Brain microvascular endothelial cell (primary cell): ENCODE results near the gene KLHDC10.

Experiments
- DNase-seq: peaks from one replicate; pipeline ENCODE4 v3.0.0-alpha.2; 2020
- H3K27ac ChIP-seq: fragments of 250-450 bp; sonication (Bioruptor Pico); 2 replicates; pipeline ENCODE4 v1.5.1; 2020; ENCODE audit warnings: mild to moderate bottlenecking, moderate library complexity
- H3K27me3 ChIP-seq: fragments of 250-450 bp; sonication (Bioruptor Pico); replicated peaks from 2 replicates; pipeline ENCODE4 v1.5.1; 2020; ENCODE audit warnings: mild to moderate bottlenecking
- H3K36me3 ChIP-seq: fragments of 250-450 bp; sonication (Bioruptor Pico); replicated peaks from 2 replicates; pipeline ENCODE4 v1.5.1; 2020; ENCODE audit warnings: mild to moderate bottlenecking
- H3K4me3 ChIP-seq: 2 replicates; pipeline ENCODE4 v1.5.1; 2011; ENCODE audit warnings: low read depth, mild to moderate bottlenecking, control low read depth, low read length, moderate library complexity
- in situ Hi-C: cut with HindIII; loops from 2 replicates; pipeline ENCODE4 v1.10.0; 2017; ENCODE audit warnings: low sequenced_read_pairs, low pct_ligation_motif_present
- TF ChIP-seq, protein P1 (sequence below): IDR thresholded peaks from 2 replicates; pipeline ENCODE4 v1.5.1; 2011; ENCODE audit warnings: low read depth, mild to moderate bottlenecking, moderate library complexity, low read length, control low read depth, inconsistent platforms; ENCODE audit errors: missing control alignments

Gene KLHDC10, protein sequence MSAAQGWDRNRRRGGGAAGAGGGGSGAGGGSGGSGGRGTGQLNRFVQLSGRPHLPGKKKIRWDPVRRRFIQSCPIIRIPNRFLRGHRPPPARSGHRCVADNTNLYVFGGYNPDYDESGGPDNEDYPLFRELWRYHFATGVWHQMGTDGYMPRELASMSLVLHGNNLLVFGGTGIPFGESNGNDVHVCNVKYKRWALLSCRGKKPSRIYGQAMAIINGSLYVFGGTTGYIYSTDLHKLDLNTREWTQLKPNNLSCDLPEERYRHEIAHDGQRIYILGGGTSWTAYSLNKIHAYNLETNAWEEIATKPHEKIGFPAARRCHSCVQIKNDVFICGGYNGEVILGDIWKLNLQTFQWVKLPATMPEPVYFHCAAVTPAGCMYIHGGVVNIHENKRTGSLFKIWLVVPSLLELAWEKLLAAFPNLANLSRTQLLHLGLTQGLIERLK

DNA sequence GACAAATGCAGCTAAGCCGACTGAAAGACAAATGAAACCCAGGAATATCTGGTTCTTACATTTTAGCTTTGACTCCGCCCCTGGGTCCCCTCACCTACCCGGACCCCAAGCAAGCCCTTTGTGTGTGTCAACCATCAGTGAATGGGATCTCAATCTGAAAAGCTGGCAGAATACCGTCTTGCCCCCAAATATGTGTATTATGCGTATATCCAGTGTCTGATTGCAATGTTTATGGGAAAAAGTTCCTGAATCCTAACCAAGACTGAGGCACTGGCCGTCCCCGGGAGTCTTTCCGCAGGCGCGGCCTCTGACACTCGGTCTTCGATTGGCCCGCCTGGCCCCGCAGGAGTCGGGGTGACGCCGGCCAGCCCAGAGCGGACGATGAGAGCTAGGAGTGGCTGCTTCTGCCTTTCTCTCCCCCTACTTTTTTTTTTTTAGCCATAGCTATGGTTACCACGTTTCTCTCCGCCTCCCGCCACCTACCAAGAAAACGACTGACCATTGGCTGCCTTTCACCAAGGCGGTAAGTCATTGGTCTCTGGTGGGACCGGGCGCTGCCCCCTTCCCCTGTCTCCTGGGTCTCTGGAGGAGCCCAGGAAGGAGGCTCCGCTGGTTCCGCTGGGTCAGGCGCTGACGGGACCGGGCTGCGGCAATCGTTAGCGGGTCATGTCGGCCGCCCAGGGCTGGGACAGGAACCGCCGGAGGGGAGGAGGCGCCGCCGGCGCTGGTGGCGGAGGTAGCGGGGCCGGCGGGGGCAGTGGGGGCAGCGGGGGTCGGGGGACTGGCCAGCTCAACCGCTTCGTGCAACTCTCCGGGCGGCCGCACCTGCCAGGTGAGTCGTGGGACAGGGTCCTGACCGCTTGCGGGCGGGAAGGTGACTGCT lies at the start of gene KLHDC10:
Gene KLHDC10 (plus strand): TSS at position 557 of the 883 bp plus-strand sequence. CDS start 110 bp downstream, at position 667.
- Histone ChIP-seq H3K27ac (peak within 1 kb of the TSS; percentile 23), H3K4me3 (peak within 1 kb of the TSS; percentile 89), H3K36me3 (no peaks in the 10 kb centered on the region), H3K27me3 (no peaks in the 10 kb centered on the region)
- in situ Hi-C loops: no loop called here
- TF ChIP-seq, protein P1, sequence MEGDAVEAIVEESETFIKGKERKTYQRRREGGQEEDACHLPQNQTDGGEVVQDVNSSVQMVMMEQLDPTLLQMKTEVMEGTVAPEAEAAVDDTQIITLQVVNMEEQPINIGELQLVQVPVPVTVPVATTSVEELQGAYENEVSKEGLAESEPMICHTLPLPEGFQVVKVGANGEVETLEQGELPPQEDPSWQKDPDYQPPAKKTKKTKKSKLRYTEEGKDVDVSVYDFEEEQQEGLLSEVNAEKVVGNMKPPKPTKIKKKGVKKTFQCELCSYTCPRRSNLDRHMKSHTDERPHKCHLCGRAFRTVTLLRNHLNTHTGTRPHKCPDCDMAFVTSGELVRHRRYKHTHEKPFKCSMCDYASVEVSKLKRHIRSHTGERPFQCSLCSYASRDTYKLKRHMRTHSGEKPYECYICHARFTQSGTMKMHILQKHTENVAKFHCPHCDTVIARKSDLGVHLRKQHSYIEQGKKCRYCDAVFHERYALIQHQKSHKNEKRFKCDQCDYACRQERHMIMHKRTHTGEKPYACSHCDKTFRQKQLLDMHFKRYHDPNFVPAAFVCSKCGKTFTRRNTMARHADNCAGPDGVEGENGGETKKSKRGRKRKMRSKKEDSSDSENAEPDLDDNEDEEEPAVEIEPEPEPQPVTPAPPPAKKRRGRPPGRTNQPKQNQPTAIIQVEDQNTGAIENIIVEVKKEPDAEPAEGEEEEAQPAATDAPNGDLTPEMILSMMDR: no peak
- DNase-seq: peak; percentile 98

DNA sequence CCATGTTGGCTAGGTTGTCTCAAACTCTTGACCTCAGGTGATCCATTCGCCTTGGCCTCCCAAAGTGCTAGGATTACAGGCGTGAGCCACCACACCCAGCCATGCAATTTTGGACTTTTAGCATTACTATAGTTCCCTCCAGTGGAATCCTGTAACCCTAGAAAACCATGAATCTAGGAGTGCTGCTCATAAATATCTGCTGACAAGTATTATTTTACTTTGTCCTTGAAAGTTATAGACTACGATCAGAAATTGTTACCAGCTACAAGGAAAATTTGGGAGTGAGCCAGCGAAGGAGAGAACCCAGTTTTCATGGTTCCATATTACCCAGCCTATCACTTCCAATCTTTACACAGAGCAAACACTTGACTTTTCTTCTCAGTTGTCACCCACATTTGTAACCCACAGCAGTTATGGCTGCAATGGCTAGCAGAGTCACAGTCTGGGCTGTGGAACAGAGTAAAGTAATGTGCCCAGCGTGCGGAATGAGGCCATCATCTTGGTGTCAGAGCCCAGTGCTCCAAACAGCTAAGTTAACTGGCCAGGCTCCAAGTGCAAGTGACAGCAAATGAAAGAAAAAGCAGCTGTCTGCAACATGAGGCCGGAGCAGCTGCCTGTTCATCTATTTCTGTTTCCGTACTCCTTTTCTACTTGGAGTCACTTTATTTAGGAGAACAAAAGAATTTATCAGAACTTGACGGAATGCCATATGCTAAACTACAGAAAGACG lies 49.1 kb upstream of the KLHDC10 start:
- Histone ChIP-seq H3K4me3 (no peak overlapping the region), H3K36me3 (peaks cover 60% of the 10 kb centered on the region), H3K27ac (no peak overlapping the region), H3K27me3 (no peaks in the 10 kb centered on the region)
- TF ChIP-seq, protein P1: no peak
- DNase-seq: no peak
- in situ Hi-C loops: no loop called here

DNA sequence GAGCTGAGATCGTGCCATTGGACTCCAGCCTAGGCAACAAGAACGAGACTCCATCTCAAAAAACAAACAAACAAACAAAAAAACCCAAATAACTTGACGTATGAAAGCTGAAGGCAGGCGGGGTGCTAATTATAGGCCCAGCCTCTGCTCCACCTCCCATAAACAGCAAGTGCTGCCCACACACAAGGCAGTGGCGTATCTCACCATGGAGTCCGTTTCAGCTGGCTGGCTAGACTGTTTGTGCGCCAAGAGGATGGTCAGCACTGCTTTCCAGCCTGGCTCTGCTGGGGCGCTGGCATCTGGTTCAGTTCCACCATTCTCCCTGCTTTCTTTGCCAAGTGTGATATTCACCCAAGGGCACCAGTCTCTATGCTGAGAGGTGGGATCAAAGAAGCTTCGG lies 48.2 kb upstream of the KLHDC10 start:
- H3K4me3 ChIP-seq: no peak overlapping the region
- H3K27ac ChIP-seq: no peak overlapping the region
- in situ Hi-C loops: no loop called here
- H3K36me3 ChIP-seq: peaks cover 62% of the 10 kb centered on the region
- no peak for DNase-seq
- TF ChIP-seq, protein P1: no peak
- H3K27me3 ChIP-seq: no peaks in the 10 kb centered on the region

DNA sequence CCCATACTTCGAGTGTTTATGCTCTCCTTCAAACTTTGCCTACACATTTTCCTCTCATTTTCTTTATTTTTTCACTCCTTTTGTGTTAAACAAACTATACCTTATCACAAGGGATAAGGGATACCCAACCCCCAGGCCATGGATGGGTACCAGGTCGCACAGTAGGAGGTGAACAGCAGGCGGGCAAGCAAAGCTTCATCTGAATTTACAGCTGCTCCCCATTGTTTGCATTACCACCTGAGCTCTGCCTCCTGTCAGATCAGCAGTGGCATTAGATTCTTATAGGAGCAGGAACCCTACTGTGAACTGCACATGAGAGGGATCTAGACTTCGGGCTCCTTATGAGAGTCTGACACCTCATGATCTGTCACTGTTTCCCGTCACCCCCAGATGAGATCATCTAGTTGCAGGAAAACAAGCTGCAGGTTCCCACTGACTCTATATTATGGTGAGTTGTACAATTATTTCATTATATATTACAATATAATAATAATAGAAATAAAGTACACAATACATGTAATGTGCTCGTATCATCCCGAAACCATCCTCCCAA lies 47.6 kb upstream of the KLHDC10 start:
- Histone ChIP-seq H3K27me3 (no peaks in the 10 kb centered on the region), H3K36me3 (peaks cover 62% of the 10 kb centered on the region), H3K4me3 (no peak overlapping the region), H3K27ac (no peak overlapping the region)
- in situ Hi-C loops: no loop called here
- TF ChIP-seq, protein P1: no peak
- DNase-seq: no peak

DNA sequence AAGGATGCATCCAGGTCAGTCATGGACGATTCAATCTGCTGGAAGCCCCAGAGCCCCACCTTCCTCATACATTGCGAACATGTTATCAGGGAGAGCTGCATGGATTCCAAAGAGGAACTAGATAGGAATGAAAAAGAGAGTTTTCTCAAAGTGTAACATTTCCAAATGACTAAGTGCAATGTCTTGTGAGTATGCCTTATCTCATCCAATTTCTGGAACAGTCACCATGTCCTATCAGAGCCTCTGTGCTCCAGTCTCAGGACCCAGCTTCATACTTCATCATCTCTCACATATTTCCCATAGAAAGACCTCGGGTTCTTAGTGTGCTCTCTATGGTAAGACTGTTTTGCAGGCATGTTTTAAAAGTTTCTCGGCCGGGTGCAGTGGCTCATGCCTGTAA lies 45.9 kb upstream of the KLHDC10 start:
- TF ChIP-seq, protein P1: no peak
- Histone ChIP-seq H3K27ac (peak overlapping the region; percentile 85), H3K4me3 (no peak overlapping the region), H3K27me3 (no peaks in the 10 kb centered on the region), H3K36me3 (peaks cover 51% of the 10 kb centered on the region)
- in situ Hi-C loops: no loop called here
- DNase-seq: peak; percentile 39
